ENCODE data around the gene CRYBB1.

CRYBB1 gene

GRCh38 chr22:26617271-26618199 is at the start of gene CRYBB1:
TSS of gene CRYBB1 (minus strand) at chr22:26618027. CDS start at chr22:26616319, 1,708 bp downstream.
- DNase-seq (ENCODE audit: low read depth): no peak

GRCh38 chr22:26667140-26667539 is 49.3 kb upstream of the CRYBB1 start:
- DNase-seq (ENCODE audit: low read depth): peak; percentile 53
- H3K4me3 ChIP-seq (ENCODE audit: low read length): no peak overlapping the region
- no peak for TF ChIP-seq CTCF (IDR thresholded peaks at IDR 0.05; ENCODE audit: insufficient read depth, low read depth, low read length, missing control alignments)

More at GRCh38 chr22:26617271-26618199, at the start of gene CRYBB1:
- TF ChIP-seq CTCF (IDR thresholded peaks at IDR 0.05; ENCODE audit: insufficient read depth, low read depth, low read length, missing control alignments): no peak
- H3K4me3 ChIP-seq (ENCODE audit: low read length): no peak within 1 kb of the TSS

GRCh38 chr22:26665813-26666231 is 48.0 kb upstream of the CRYBB1 start:
- no peak for TF ChIP-seq CTCF (IDR thresholded peaks at IDR 0.05; ENCODE audit: insufficient read depth, low read depth, low read length, missing control alignments)
- H3K4me3 ChIP-seq (ENCODE audit: low read length): no peak overlapping the region
- DNase-seq (ENCODE audit: low read depth): no peak

- H3K4me3 ChIP-seq (ENCODE audit: low read length): no peak overlapping the region
- TF ChIP-seq CTCF (IDR thresholded peaks at IDR 0.05; ENCODE audit: insufficient read depth, low read depth, low read length, missing control alignments): no peak
- no peak for DNase-seq (ENCODE audit: low read depth)
Measured at GRCh38 chr22:26663374-26663923, 45.6 kb upstream of the CRYBB1 start.

- H3K4me3 ChIP-seq (ENCODE audit: low read length): no peak overlapping the region
- no peak for TF ChIP-seq CTCF (IDR thresholded peaks at IDR 0.05; ENCODE audit: insufficient read depth, low read depth, low read length, missing control alignments)
- DNase-seq (ENCODE audit: low read depth): no peak
Measured at GRCh38 chr22:26662160-26662559, 44.3 kb upstream of the CRYBB1 start.

- DNase-seq (ENCODE audit: low read depth): peak; percentile 65
- no peak for TF ChIP-seq CTCF (IDR thresholded peaks at IDR 0.05; ENCODE audit: insufficient read depth, low read depth, low read length, missing control alignments)
- no peak overlapping the region for H3K4me3 ChIP-seq (ENCODE audit: low read length)
Measured at GRCh38 chr22:26660961-26661578, 43.2 kb upstream of the CRYBB1 start.

All from epithelial cell of esophagus (primary cell).